Fibroblast of skin of right biceps (primary cell): ENCODE measurements around the gene TRAFD1.
A peak's percentile ranks its signal among the peaks of the same experiment; 100 is the strongest.

Experiments used
- DNase-seq: peaks from one replicate; pipeline ENCODE4 v3.0.0-alpha.2; 2013

TRAFD1 gene

GRCh38 chr12:112178796-112179195, 53.4 kb downstream of the TRAFD1 start:
- no peak for DNase-seq

- DNase-seq: no peak
Measured at GRCh38 chr12:112179341-112179740, 54.0 kb downstream of the TRAFD1 start.

GRCh38 chr12:112179916-112180315, 54.6 kb downstream of the TRAFD1 start:
- no peak for DNase-seq

GRCh38 chr12:112180422-112180821, 55.1 kb downstream of the TRAFD1 start:
- DNase-seq: no peak

GRCh38 chr12:112182499-112182898, 57.1 kb downstream of the TRAFD1 start:
- DNase-seq: no peak

- peak; percentile 11 for DNase-seq
Measured at GRCh38 chr12:112183141-112184021, 58.0 kb downstream of the TRAFD1 start.

GRCh38 chr12:112184056-112184887, 58.9 kb downstream of the TRAFD1 start:
- DNase-seq: no peak

GRCh38 chr12:112185093-112185923, 59.9 kb downstream of the TRAFD1 start:
- DNase-seq: no peak

- DNase-seq: no peak
Measured at GRCh38 chr12:112188130-112188830, 62.9 kb downstream of the TRAFD1 start.

GRCh38 chr12:112190231-112191025, 65.1 kb downstream of the TRAFD1 start:
- DNase-seq: no peak

GRCh38 chr12:112191201-112191600, 65.8 kb downstream of the TRAFD1 start:
- DNase-seq: no peak

GRCh38 chr12:112191840-112192321, 66.5 kb downstream of the TRAFD1 start:
- no peak for DNase-seq

GRCh38 chr12:112192475-112192874, 67.1 kb downstream of the TRAFD1 start:
- no peak for DNase-seq

GRCh38 chr12:112194601-112195247, 69.4 kb downstream of the TRAFD1 start:
- no peak for DNase-seq

GRCh38 chr12:112196196-112196875, 71.0 kb downstream of the TRAFD1 start:
- no peak for DNase-seq

GRCh38 chr12:112198120-112198733, 72.9 kb downstream of the TRAFD1 start:
- DNase-seq: peak; percentile 50

GRCh38 chr12:112199136-112199535, 73.8 kb downstream of the TRAFD1 start:
- DNase-seq: no peak
